Body of pancreas (tissue), 4 donors: ENCODE data around the gene CNTD1. TPM values are rescaled to one million over a fixed set of nuclear protein-coding genes. Genes with fewer than 3 reads are reported as not detected.

Experiments used
- ATAC-seq: fragments of 150-250 bp; one replicate; pipeline ENCODE4 v1.9.1; 2016
- DNase-seq, 4 donors: peaks; one replicate each; pipeline ENCODE4 v3.0.0-alpha.2; 2019
- H3K27ac ChIP-seq, 4 donors: fragments of 200-600 bp; sonication (generic); 1 replicate in 3 of 4; 2 replicates in 1 of 4; pipeline versions ENCODE4 v1.5.1 to v1.6.1; 2016 to 2019; ENCODE audit warnings: mild to moderate bottlenecking in 1 of 4, mixed read lengths in 1 of 4, moderate library complexity in 1 of 4
- H3K27me3 ChIP-seq, 2 donors: fragments of 200-600 bp; sonication (generic); one replicate each; pipeline ENCODE4 v1.6.0; 2016; ENCODE audit warnings: mild to moderate bottlenecking in 1 of 2
- H3K36me3 ChIP-seq, 2 donors: fragments of 200-600 bp; sonication (generic); replicated peaks in 1 of 2; 2 replicates each; pipeline ENCODE4 v1.5.1; 2016; ENCODE audit warnings: low read depth in 2 of 2; ENCODE audit not compliant: insufficient read depth in 1 of 2
- H3K4me1 ChIP-seq: fragments of 200-600 bp; sonication (generic); one replicate; pipeline ENCODE4 v1.6.0; 2016
- H3K4me3 ChIP-seq, 2 donors: fragments of 200-600 bp; sonication (generic); 1 replicate in 1 of 2; 2 replicates in 1 of 2; pipeline ENCODE4 v1.5.1; 2016 to 2019
- H3K9me3 ChIP-seq, 3 donors: fragments of 200-600 bp; sonication (generic); 1 replicate in 2 of 3; 2 replicates in 1 of 3; pipeline ENCODE4 v1.5.1; 2016
- POLR2A ChIP-seq, 3 donors: fragments of 450-650 bp; IDR thresholded peaks; one replicate each; pipeline ENCODE4 v1.6.1; 2016; ENCODE audit warnings: antibody characterized with exemption in 3 of 3, mild to moderate bottlenecking in 2 of 3
- WGBS, 2 donors: methylation state at CpG; one replicate each; pipeline ENCODE4 v1.1.5; 2017; 5-methylcytosine and 5-hydroxymethylcytosine counted together
- intact Hi-C: fragments of 100-400 bp; cut with DNase I; formaldehyde crosslinking; loops from one replicate; pipeline ENCODE4 v1.15.1; 2023
- total RNA-seq, 2 donors: library from RNA; depleted of rRNA; stranded (reverse); fragments of >200 nt; gene quantifications; one replicate each; pipeline ENCODE4 v1.1.0, GENCODE V29; 2016
- TF ChIP-seq, protein P1 (sequence below), 7 experiments: fragments of 450-650 bp in 4 of 7; fragments of 200-600 bp in 3 of 7; sonication (generic) in 3 of 7; IDR thresholded peaks; one replicate each; pipeline ENCODE4 v1.5.1; 2016 to 2019; ENCODE audit warnings: antibody characterized with exemption in 7 of 7

CNTD1 gene
- total RNA-seq, 2 donors from 2014 or later, result not detected

DNA sequence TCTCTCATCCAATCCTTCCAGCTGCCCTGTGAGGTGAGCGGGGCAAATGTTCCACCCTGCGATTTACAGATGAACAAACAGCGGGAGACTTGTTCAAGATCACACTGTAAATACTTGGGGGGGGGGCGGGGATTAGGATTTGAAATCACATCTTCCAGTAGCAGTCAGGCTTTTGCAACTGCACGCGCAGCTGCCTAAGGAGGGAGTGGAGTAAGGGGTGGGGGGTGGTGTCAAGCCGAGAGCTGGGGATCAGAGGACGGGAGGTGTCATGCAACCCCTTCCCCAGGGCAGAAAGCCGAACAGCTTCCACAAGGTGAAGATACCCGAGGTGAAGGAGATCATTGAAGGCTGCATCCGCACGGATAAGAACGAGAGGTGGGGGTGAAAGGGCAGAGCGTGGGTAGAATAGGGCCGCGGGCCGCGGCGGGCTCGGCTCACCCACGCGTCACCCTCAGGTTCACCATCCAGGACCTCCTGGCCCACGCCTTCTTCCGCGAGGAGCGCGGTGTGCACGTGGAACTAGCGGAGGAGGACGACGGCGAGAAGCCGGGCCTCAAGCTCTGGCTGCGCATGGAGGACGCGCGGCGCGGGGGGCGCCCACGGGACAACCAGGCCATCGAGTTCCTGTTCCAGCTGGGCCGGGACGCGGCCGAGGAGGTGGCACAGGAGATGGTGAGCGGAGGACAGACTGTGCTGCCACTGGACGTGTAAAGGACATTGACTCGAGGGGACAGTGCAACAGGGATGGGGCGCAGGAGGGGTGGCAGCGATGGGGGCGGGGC lies 13.7 kb upstream of the CNTD1 start:
- DNase-seq, result no peak

DNA sequence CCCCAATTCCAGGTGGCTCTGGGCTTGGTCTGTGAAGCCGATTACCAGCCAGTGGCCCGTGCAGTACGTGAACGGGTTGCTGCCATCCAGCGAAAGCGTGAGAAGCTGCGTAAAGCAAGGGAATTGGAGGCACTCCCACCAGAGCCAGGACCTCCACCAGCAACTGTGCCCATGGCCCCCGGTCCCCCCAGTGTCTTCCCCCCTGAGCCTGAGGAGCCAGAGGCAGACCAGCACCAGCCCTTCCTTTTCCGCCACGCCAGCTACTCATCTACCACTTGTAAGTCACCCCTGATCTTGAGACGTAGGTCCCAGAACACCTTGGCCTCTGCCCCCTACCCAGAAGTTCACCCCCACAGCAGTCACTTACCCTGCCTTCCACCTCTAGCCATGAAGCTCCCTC lies 11.4 kb upstream of the CNTD1 start:
- peaks cover 14% of the 10 kb centered on the region for H3K4me1 ChIP-seq
- H3K36me3 ChIP-seq, result no peaks in the 10 kb centered on the region
- DNase-seq (no peak), ATAC-seq (no peak)
- H3K4me3 ChIP-seq, result no peak overlapping the region
- TF ChIP-seq POLR2A (IDR thresholded peaks at IDR 0.05), result no peak
- TF ChIP-seq, protein P1, sequence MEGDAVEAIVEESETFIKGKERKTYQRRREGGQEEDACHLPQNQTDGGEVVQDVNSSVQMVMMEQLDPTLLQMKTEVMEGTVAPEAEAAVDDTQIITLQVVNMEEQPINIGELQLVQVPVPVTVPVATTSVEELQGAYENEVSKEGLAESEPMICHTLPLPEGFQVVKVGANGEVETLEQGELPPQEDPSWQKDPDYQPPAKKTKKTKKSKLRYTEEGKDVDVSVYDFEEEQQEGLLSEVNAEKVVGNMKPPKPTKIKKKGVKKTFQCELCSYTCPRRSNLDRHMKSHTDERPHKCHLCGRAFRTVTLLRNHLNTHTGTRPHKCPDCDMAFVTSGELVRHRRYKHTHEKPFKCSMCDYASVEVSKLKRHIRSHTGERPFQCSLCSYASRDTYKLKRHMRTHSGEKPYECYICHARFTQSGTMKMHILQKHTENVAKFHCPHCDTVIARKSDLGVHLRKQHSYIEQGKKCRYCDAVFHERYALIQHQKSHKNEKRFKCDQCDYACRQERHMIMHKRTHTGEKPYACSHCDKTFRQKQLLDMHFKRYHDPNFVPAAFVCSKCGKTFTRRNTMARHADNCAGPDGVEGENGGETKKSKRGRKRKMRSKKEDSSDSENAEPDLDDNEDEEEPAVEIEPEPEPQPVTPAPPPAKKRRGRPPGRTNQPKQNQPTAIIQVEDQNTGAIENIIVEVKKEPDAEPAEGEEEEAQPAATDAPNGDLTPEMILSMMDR (IDR thresholded peaks at IDR 0.05), result no peak
- H3K9me3 ChIP-seq, result no peaks in the 10 kb centered on the region
- H3K27me3 ChIP-seq, result peaks cover 0 to 17% of the 10 kb centered on the region in 2 donors
- no peak overlapping the region for H3K27ac ChIP-seq
- WGBS, 2 donors, result 75 to 89% methylated on average over 3 to 11 of the region's 11 CpGs
- intact Hi-C loops, result no loop called here

More for the DNA sequence above, 13.7 kb upstream of the CNTD1 start:
- no peak for ATAC-seq
- Histone ChIP-seq H3K36me3 (no peaks in the 10 kb centered on the region), H3K9me3 (no peaks in the 10 kb centered on the region), H3K4me1 (peaks cover 25% of the 10 kb centered on the region), H3K27ac (no peak overlapping the region), H3K27me3 (peaks cover 0 to 32% of the 10 kb centered on the region in 2 donors), H3K4me3 (no peak overlapping the region)
- 25% methylated on average over 37 to 52 of the region's 52 CpGs for WGBS, 2 donors
- TF ChIP-seq, protein P1 (IDR thresholded peaks at IDR 0.05), result no peak
- no peak for TF ChIP-seq POLR2A (IDR thresholded peaks at IDR 0.05)
- intact Hi-C loops, result no loop called here

DNA sequence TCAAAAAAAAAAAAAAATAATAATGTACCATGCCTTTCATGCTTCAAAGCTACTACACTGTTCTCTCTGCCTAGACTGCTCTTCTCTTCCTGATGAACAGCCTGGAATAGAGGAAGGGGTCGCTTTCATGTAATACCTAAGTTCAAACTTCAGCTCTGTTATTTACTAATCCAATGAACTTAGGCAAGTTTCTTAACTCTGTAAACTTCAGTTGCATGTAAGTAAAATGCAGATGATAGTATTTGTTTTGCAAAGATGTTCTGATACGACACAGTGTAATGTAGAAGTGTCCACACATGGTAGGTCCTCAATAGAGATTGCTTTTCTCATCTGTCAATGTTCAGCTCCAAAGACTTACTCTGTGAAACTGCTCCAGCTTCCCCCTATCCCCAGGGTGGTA lies 6.7 kb upstream of the CNTD1 start:
- DNase-seq (no peak), ATAC-seq (no peak)
- intact Hi-C loops, result no loop called here
- Histone ChIP-seq H3K4me1 (peaks cover 21% of the 10 kb centered on the region), H3K4me3 (no peak overlapping the region), H3K27me3 (no peaks in the 10 kb centered on the region), H3K36me3 (no peaks in the 10 kb centered on the region), H3K27ac (no peak overlapping the region), H3K9me3 (no peaks in the 10 kb centered on the region)
- TF ChIP-seq, protein P1 (IDR thresholded peaks at IDR 0.05), result no peak
- TF ChIP-seq POLR2A (IDR thresholded peaks at IDR 0.05), result no peak
- 54 to 67% methylated on average over 2 of the region's 2 CpGs for WGBS, 2 donors

DNA sequence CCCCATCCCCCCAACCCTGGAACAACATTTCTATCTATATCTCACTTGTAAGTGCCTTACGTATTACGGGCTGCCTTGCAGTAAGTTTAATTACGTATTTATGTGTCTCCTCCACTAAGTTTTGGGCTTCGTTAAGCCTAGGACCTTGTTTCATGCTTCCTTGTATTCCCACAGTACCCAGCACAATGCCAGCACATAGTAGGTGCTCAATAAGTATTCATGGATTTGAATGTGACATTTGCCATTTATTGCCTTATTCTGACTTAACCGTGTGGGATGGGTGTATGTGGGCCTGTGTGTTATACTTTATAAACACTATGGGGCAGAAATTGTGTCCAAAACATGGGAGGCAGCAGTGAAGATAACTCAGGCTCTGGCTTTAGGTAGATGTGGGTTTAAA lies 6.1 kb upstream of the CNTD1 start:
- no peak for TF ChIP-seq POLR2A (IDR thresholded peaks at IDR 0.05)
- TF ChIP-seq, protein P1 (IDR thresholded peaks at IDR 0.05), result no peak
- DNase-seq (no peak), ATAC-seq (no peak)
- no peak overlapping the region for H3K27ac ChIP-seq
- no peaks in the 10 kb centered on the region for H3K9me3 ChIP-seq
- intact Hi-C loops, result no loop called here
- no peaks in the 10 kb centered on the region for H3K36me3 ChIP-seq
- H3K4me3 ChIP-seq, result no peak overlapping the region
- WGBS, 2 donors, result 37 to 42% methylated on average over 5 of the region's 5 CpGs
- peaks cover 27% of the 10 kb centered on the region for H3K4me1 ChIP-seq
- no peaks in the 10 kb centered on the region for H3K27me3 ChIP-seq

DNA sequence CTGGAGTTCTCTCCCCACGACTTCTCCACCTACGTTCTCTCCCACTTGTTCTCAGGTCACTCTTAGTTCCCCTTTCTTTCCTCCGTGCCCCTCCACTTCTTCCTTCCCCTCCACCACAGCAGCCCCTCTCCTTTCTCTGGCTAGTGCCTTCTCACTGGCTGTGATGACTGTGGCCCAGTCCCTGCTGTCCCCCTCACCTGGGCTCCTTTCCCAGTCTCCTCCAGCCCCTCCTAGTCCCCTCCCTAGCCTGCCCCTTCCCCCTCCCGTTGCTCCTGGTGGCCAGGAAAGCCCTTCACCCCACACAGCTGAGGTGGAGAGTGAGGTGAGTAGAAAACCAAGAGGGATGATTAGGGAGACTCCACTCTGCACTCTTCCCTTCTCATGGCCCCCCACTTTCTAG lies 3.6 kb upstream of the CNTD1 start:
- Histone ChIP-seq H3K36me3 (no peaks in the 10 kb centered on the region), H3K27ac (no peak overlapping the region), H3K9me3 (no peaks in the 10 kb centered on the region), H3K4me1 (peaks cover 39% of the 10 kb centered on the region), H3K4me3 (no peak overlapping the region), H3K27me3 (no peaks in the 10 kb centered on the region)
- 59 to 77% methylated on average over 4 of the region's 4 CpGs for WGBS, 2 donors
- TF ChIP-seq, protein P1 (IDR thresholded peaks at IDR 0.05), result no peak
- no peak for TF ChIP-seq POLR2A (IDR thresholded peaks at IDR 0.05)
- ATAC-seq (no peak), DNase-seq (no peak)
- intact Hi-C loops, result no loop called here
